ENCODE data around the gene NRXN3. TPM values are rescaled to one million over a fixed set of nuclear protein-coding genes. Genes with fewer than 3 reads are reported as not detected.

Gene NRXN3
- total and polyA plus RNA-seq, 2 experiments from 2014 or later = 1.0 to 1.8 TPM

- H4K20me1 ChIP-seq (replicated peaks; ENCODE audit: insufficient read depth) = no peaks in the 10 kb centered on the region
- H3K36me3 Mint-ChIP-seq (ENCODE audit: low read depth) = no peaks in the 10 kb centered on the region
- H3K9me2 ChIP-seq (ENCODE audit: insufficient read depth) = no peaks in the 10 kb centered on the region
- no peaks in the 10 kb centered on the region for H3K36me3 ChIP-seq (ENCODE audit: insufficient read depth)
- no peaks in the 10 kb centered on the region; the same call in 2 of the 3 replicates for H3K9me3 Mint-ChIP-seq
- no peaks in the 10 kb centered on the region for H3F3A ChIP-seq (replicated peaks; ENCODE audit: low read depth)
- no peaks in the 10 kb centered on the region for H3K79me2 ChIP-seq (replicated peaks; ENCODE audit: insufficient read depth)
- H3K27me3 ChIP-seq (ENCODE audit: insufficient read depth) = no peaks in the 10 kb centered on the region
- no peaks in the 10 kb centered on the region for H3K4me1 Mint-ChIP-seq
- no peak for TF ChIP-seq ZNF331 (CRISPR knock-in tag; IDR thresholded peaks at IDR 0.05; ENCODE audit: low read depth)
- TF ChIP-seq REST (IDR thresholded peaks at IDR 0.05; ENCODE audit: unreplicated experiment) = no peak
- no peak for TF ChIP-seq STAT1 (IDR thresholded peaks at IDR 0.05; ENCODE audit: unreplicated experiment)
- TF ChIP-seq POLR2AphosphoS5 (IDR thresholded peaks at IDR 0.05; ENCODE audit: low read depth) = no peak
- TF ChIP-seq CREB1 (CRISPR knock-in tag; IDR thresholded peaks at IDR 0.05; ENCODE audit: low read depth) = no peak
- no peak for TF ChIP-seq ZNF114 (CRISPR knock-in tag; IDR thresholded peaks at IDR 0.05)
- TF ChIP-seq EZH2phosphoT487 (IDR thresholded peaks at IDR 0.05; ENCODE audit: unreplicated experiment) = no peak
- no peak for TF ChIP-seq JUNB (IDR thresholded peaks at IDR 0.05; ENCODE audit: unreplicated experiment)
- no peak for TF ChIP-seq ZNF462 (CRISPR knock-in tag; IDR thresholded peaks at IDR 0.05)
- TF ChIP-seq EZH2 (IDR thresholded peaks at IDR 0.05; ENCODE audit: low read depth, unreplicated experiment) = no peak
- DNase-seq (ENCODE audit: low spot score) = no peak
- no peaks in the 10 kb centered on the region for H3K4me1 ChIP-seq (ENCODE audit: insufficient read depth)
- no peak overlapping the region for H3K4me3 ChIP-seq
- H3K27ac ChIP-seq (ENCODE audit: low read depth) = no peak overlapping the region
- no peak overlapping the region for H2AFZ ChIP-seq
- H3K27me3 Mint-ChIP-seq (ENCODE audit: insufficient read depth, low read depth, poor library complexity) = no peaks in the 10 kb centered on the region
- no peak overlapping the region for H3K27ac Mint-ChIP-seq
- no peak for ATAC-seq
- no peak overlapping the region for H3K4me2 ChIP-seq
- no peak overlapping the region for H3K4me3 Mint-ChIP-seq
Observed at GRCh38 chr14:79881299-79881698, 1711.1 kb downstream of the NRXN3 start.

Measured in GM23338 (cell line).